Measurements from ENCODE around the gene SGTB.

The SGTB gene

GRCh38 chr5:65730910-65731309 lies 9.0 kb upstream of the SGTB start:
- no peak for TF ChIP-seq CTCF (conservative IDR thresholded peaks at IDR 0.05; ENCODE audit: low read length)
- TF ChIP-seq EZH2phosphoT487 (IDR thresholded peaks at IDR 0.05; ENCODE audit: borderline replicate concordance): no peak
- Histone ChIP-seq H3K4me1 (ENCODE audit: insufficient read depth, low read length, poor library complexity, severe bottlenecking) (peaks cover 11% of the 10 kb centered on the region), H3K79me2 (ENCODE audit: insufficient read depth, low read length) (no peaks in the 10 kb centered on the region), H3K4me2 (ENCODE audit: low read depth, low read length, poor library complexity, severe bottlenecking) (no peak overlapping the region), H3K9me3 (ENCODE audit: insufficient read depth, low read depth, low read length) (no peaks in the 10 kb centered on the region), H3K9me2 (replicated peaks; ENCODE audit: low read depth, low read length) (no peaks in the 10 kb centered on the region), H2AFZ (ENCODE audit: low read length) (no peak overlapping the region), H3F3A (ENCODE audit: low read depth) (no peaks in the 10 kb centered on the region), H3K9ac (ENCODE audit: low read depth, low read length, poor library complexity, severe bottlenecking) (no peak overlapping the region), H4K20me1 (ENCODE audit: insufficient read depth, low read length, poor library complexity, severe bottlenecking) (no peaks in the 10 kb centered on the region), H3K4me3 (ENCODE audit: low read length, poor library complexity, severe bottlenecking) (no peak overlapping the region), H3K36me3 (ENCODE audit: insufficient read depth, low read length) (no peaks in the 10 kb centered on the region), H3K27me3 (ENCODE audit: insufficient read depth, low read length, poor library complexity, severe bottlenecking) (no peaks in the 10 kb centered on the region)

- no peak overlapping the region for H3K4me3 ChIP-seq (ENCODE audit: low read length, poor library complexity, severe bottlenecking)
- no peaks in the 10 kb centered on the region for H4K20me1 ChIP-seq (ENCODE audit: insufficient read depth, low read length, poor library complexity, severe bottlenecking)
- H3K36me3 ChIP-seq (ENCODE audit: insufficient read depth, low read length): no peaks in the 10 kb centered on the region
- no peaks in the 10 kb centered on the region for H3K27me3 ChIP-seq (ENCODE audit: insufficient read depth, low read length, poor library complexity, severe bottlenecking)
- H3K4me2 ChIP-seq (ENCODE audit: low read depth, low read length, poor library complexity, severe bottlenecking): no peak overlapping the region
- TF ChIP-seq CTCF (conservative IDR thresholded peaks at IDR 0.05; ENCODE audit: low read length) (no peak), EZH2phosphoT487 (IDR thresholded peaks at IDR 0.05; ENCODE audit: borderline replicate concordance) (no peak)
- no peaks in the 10 kb centered on the region for H3F3A ChIP-seq (ENCODE audit: low read depth)
- H3K9me2 ChIP-seq (replicated peaks; ENCODE audit: low read depth, low read length): no peaks in the 10 kb centered on the region
- H3K79me2 ChIP-seq (ENCODE audit: insufficient read depth, low read length): no peaks in the 10 kb centered on the region
- H3K4me1 ChIP-seq (ENCODE audit: insufficient read depth, low read length, poor library complexity, severe bottlenecking): peaks cover 7% of the 10 kb centered on the region
- H3K9me3 ChIP-seq (ENCODE audit: insufficient read depth, low read depth, low read length): no peaks in the 10 kb centered on the region
- H2AFZ ChIP-seq (ENCODE audit: low read length): no peak overlapping the region
- no peak overlapping the region for H3K9ac ChIP-seq (ENCODE audit: low read depth, low read length, poor library complexity, severe bottlenecking)
These were observed 6.3 kb upstream of the SGTB start for GRCh38 chr5:65728218-65728617.

GRCh38 chr5:65727491-65728156 lies 5.7 kb upstream of the SGTB start:
- no peaks in the 10 kb centered on the region for H3F3A ChIP-seq (ENCODE audit: low read depth)
- peaks cover 13% of the 10 kb centered on the region for H3K4me1 ChIP-seq (ENCODE audit: insufficient read depth, low read length, poor library complexity, severe bottlenecking)
- H2AFZ ChIP-seq (ENCODE audit: low read length): no peak overlapping the region
- H3K79me2 ChIP-seq (ENCODE audit: insufficient read depth, low read length): no peaks in the 10 kb centered on the region
- H3K4me3 ChIP-seq (ENCODE audit: low read length, poor library complexity, severe bottlenecking): no peak overlapping the region
- no peaks in the 10 kb centered on the region for H3K9me2 ChIP-seq (replicated peaks; ENCODE audit: low read depth, low read length)
- no peak overlapping the region for H3K9ac ChIP-seq (ENCODE audit: low read depth, low read length, poor library complexity, severe bottlenecking)
- no peaks in the 10 kb centered on the region for H3K9me3 ChIP-seq (ENCODE audit: insufficient read depth, low read depth, low read length)
- no peaks in the 10 kb centered on the region for H4K20me1 ChIP-seq (ENCODE audit: insufficient read depth, low read length, poor library complexity, severe bottlenecking)
- TF ChIP-seq EZH2phosphoT487 (IDR thresholded peaks at IDR 0.05; ENCODE audit: borderline replicate concordance): no peak
- no peaks in the 10 kb centered on the region for H3K27me3 ChIP-seq (ENCODE audit: insufficient read depth, low read length, poor library complexity, severe bottlenecking)
- no peak overlapping the region for H3K4me2 ChIP-seq (ENCODE audit: low read depth, low read length, poor library complexity, severe bottlenecking)
- no peaks in the 10 kb centered on the region for H3K36me3 ChIP-seq (ENCODE audit: insufficient read depth, low read length)
